Hepatocyte (in vitro differentiated cells): ENCODE results near the gene TMEM106C. TPM values are rescaled to one million over a fixed set of nuclear protein-coding genes. Genes with fewer than 3 reads are reported as not detected.

Source experiments
- DNase-seq: peaks from one replicate; pipeline ENCODE4 v3.0.0-alpha.2; 2016; ENCODE audit warnings: low spot score
- H2AFZ ChIP-seq: fragments of 200-600 bp; sonication (generic); 2 replicates; pipeline ENCODE4 v1.6.0; 2016; ENCODE audit warnings: antibody characterized with exemption, mild to moderate bottlenecking
- H3K27ac ChIP-seq: fragments of 200-600 bp; sonication (generic); 2 replicates; pipeline ENCODE4 v1.5.1; 2016; ENCODE audit warnings: mild to moderate bottlenecking
- H3K27me3 ChIP-seq: fragments of 200-600 bp; sonication (generic); 2 replicates; pipeline ENCODE4 v1.6.1; 2016
- H3K36me3 ChIP-seq: fragments of 200-600 bp; sonication (generic); replicated peaks from 2 replicates; pipeline ENCODE4 v1.5.1; 2016; ENCODE audit warnings: low read depth; ENCODE audit not compliant: insufficient read depth
- H3K4me1 ChIP-seq: fragments of 200-600 bp; sonication (generic); 2 replicates; pipeline ENCODE4 v1.5.1; 2016; ENCODE audit warnings: mild to moderate bottlenecking, moderate library complexity; ENCODE audit not compliant: insufficient read depth
- H3K4me2 ChIP-seq: fragments of 200-600 bp; sonication (generic); 2 replicates; pipeline ENCODE4 v1.6.0; 2016
- H3K4me3 ChIP-seq: fragments of 200-600 bp; sonication (generic); 2 replicates; pipeline ENCODE4 v1.5.1; 2016; ENCODE audit warnings: mild to moderate bottlenecking
- H3K79me2 ChIP-seq: fragments of 200-600 bp; sonication (generic); 2 replicates; pipeline ENCODE4 v1.6.0; 2017; ENCODE audit warnings: mild to moderate bottlenecking
- H3K9me2 ChIP-seq: fragments of 200-600 bp; sonication (generic); replicated peaks from 2 replicates; pipeline ENCODE4 v1.6.0; 2017; ENCODE audit warnings: mild to moderate bottlenecking; ENCODE audit not compliant: insufficient read depth
- H3K9me3 ChIP-seq: fragments of 200-600 bp; sonication (generic); 2 replicates; pipeline ENCODE4 v1.5.1; 2016; ENCODE audit warnings: low read depth, mild to moderate bottlenecking
- H4K20me1 ChIP-seq: fragments of 200-600 bp; sonication (generic); 2 replicates; pipeline ENCODE4 v1.6.0; 2016; ENCODE audit warnings: mild to moderate bottlenecking; ENCODE audit not compliant: insufficient read depth, poor library complexity, severe bottlenecking
- EZH2 ChIP-seq: fragments of 200-600 bp; sonication (generic); IDR thresholded peaks from 2 replicates; pipeline ENCODE4 v1.6.1; 2016; ENCODE audit warnings: antibody characterized with exemption, mild to moderate bottlenecking, borderline replicate concordance
- EZH2phosphoT487 ChIP-seq: fragments of 200-600 bp; sonication (generic); IDR thresholded peaks from one replicate; pipeline ENCODE4 v1.6.1; 2018; ENCODE audit warnings: antibody characterized with exemption, mild to moderate bottlenecking, low read depth, moderate library complexity; ENCODE audit not compliant: unreplicated experiment, severe bottlenecking
- WGBS: methylation state at CpG from one replicate; pipeline ENCODE4 v1.1.6; 2016; ENCODE audit warnings: low lambda C conversion rate; ENCODE audit errors: missing lambda C conversion rate; 5-methylcytosine and 5-hydroxymethylcytosine counted together
- polyA plus RNA-seq: library from polyadenylated mRNA; unstranded; fragments of >200 nt; fragmentation: Nextera tagmentation; extraction: Ambion mirVana; gene quantifications from 2 replicates; pipeline ENCODE4 v1.2.1, GENCODE V29; 2016
- total RNA-seq: library from RNA; depleted of rRNA; stranded (reverse); fragments of >200 nt; gene quantifications from 2 replicates; pipeline ENCODE4 v1.2.3, GENCODE V29; 2014
- TF ChIP-seq, protein P1 (sequence below): fragments of 200-600 bp; sonication (generic); IDR thresholded peaks from 2 replicates; pipeline ENCODE4 v1.5.1; 2016; ENCODE audit warnings: antibody characterized with exemption, mild to moderate bottlenecking; ENCODE audit not compliant: poor library complexity

Gene TMEM106C
- total and polyA plus RNA-seq, 2 experiments from 2014 or later = 101 to 113 TPM

GRCh38 chr12:48015129-48015528 is 51.7 kb downstream of the TMEM106C start:
- TF ChIP-seq, protein P1, sequence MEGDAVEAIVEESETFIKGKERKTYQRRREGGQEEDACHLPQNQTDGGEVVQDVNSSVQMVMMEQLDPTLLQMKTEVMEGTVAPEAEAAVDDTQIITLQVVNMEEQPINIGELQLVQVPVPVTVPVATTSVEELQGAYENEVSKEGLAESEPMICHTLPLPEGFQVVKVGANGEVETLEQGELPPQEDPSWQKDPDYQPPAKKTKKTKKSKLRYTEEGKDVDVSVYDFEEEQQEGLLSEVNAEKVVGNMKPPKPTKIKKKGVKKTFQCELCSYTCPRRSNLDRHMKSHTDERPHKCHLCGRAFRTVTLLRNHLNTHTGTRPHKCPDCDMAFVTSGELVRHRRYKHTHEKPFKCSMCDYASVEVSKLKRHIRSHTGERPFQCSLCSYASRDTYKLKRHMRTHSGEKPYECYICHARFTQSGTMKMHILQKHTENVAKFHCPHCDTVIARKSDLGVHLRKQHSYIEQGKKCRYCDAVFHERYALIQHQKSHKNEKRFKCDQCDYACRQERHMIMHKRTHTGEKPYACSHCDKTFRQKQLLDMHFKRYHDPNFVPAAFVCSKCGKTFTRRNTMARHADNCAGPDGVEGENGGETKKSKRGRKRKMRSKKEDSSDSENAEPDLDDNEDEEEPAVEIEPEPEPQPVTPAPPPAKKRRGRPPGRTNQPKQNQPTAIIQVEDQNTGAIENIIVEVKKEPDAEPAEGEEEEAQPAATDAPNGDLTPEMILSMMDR = no peak
- TF ChIP-seq EZH2 (no peak), EZH2phosphoT487 (no peak)
- H3K4me1 ChIP-seq = peaks cover 7% of the 10 kb centered on the region
- no peaks in the 10 kb centered on the region for H4K20me1 ChIP-seq
- no peaks in the 10 kb centered on the region for H3K27me3 ChIP-seq
- no peaks in the 10 kb centered on the region for H3K79me2 ChIP-seq
- H3K4me3 ChIP-seq = no peak overlapping the region
- no peaks in the 10 kb centered on the region for H3K9me3 ChIP-seq
- no peaks in the 10 kb centered on the region for H3K9me2 ChIP-seq
- 83% methylated on average over 1 of the region's 1 CpG for WGBS
- no peak overlapping the region for H2AFZ ChIP-seq
- no peak overlapping the region for H3K4me2 ChIP-seq
- no peak overlapping the region for H3K27ac ChIP-seq
- DNase-seq = no peak
- no peaks in the 10 kb centered on the region for H3K36me3 ChIP-seq

- TF ChIP-seq, protein P1 = no peak
- no peak for TF ChIP-seq EZH2phosphoT487
- no peak for TF ChIP-seq EZH2
- Histone ChIP-seq H3K9me2 (no peaks in the 10 kb centered on the region), H3K4me2 (no peak overlapping the region), H3K4me3 (no peak overlapping the region), H3K9me3 (no peaks in the 10 kb centered on the region), H3K79me2 (no peaks in the 10 kb centered on the region), H3K4me1 (peaks cover 7% of the 10 kb centered on the region), H3K36me3 (no peaks in the 10 kb centered on the region), H3K27ac (no peak overlapping the region), H3K27me3 (no peaks in the 10 kb centered on the region), H2AFZ (no peak overlapping the region), H4K20me1 (no peaks in the 10 kb centered on the region)
- DNase-seq = no peak
- WGBS = 91% methylated on average over 5 of the region's 7 CpGs
Observed at GRCh38 chr12:48015954-48016353, 52.6 kb downstream of the TMEM106C start.

DNA sequence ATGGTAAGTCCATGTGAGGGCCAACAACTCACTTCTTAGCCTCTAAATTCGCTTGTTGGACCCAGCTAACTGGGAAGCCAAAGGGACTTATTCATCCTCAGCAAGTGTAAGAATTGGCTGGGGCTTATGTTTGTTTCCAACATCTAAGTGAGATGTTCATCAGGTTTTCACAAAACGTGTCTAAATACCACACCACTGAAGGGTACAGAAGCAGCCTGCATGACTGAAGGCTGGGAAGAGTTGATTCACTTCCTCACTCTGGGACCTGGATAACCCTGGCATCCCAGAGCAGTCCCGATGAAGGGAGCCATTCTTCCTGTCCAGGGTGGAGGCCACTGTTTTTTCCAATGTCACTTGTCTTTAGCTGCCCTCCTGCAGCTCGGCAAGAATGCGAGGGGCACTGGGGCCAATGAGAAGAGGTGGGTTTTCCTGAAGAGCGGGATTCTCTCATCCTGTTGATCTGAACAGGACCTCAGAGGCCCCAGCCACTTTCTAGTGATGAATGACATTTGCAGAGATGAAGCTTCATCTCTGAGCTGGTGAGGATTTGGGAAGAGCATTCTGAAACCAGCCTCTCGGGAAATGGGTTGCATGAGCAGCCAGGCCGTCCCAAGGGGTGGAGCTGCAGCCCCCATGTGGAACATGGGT is 53.1 kb downstream of the TMEM106C start:
- Histone ChIP-seq H3K79me2 (no peaks in the 10 kb centered on the region), H2AFZ (no peak overlapping the region), H3K9me3 (no peaks in the 10 kb centered on the region), H3K4me1 (peaks cover 7% of the 10 kb centered on the region), H3K27me3 (no peaks in the 10 kb centered on the region), H3K27ac (no peak overlapping the region), H3K4me3 (no peak overlapping the region), H3K9me2 (no peaks in the 10 kb centered on the region), H3K36me3 (no peaks in the 10 kb centered on the region), H4K20me1 (no peaks in the 10 kb centered on the region), H3K4me2 (no peak overlapping the region)
- WGBS = 82% methylated on average over 8 of the region's 8 CpGs
- no peak for DNase-seq
- TF ChIP-seq EZH2phosphoT487 (no peak), EZH2 (no peak)
- TF ChIP-seq, protein P1 = no peak
